HEK293 (cell line): ENCODE measurements around the gene HMGA1.

Experiments used
- CTCF ChIA-PET: fragments of 350-600 bp; formaldehyde crosslinking; extraction: SDS; loops from one replicate; lab custom pipeline; 2021; ENCODE audit warnings: antibody characterized with exemption; lab: Yijun Ruan, JAX
- POLR2A ChIA-PET: fragments of 300-600 bp; formaldehyde crosslinking; extraction: SDS; loops from one replicate; lab custom pipeline; 2020; ENCODE audit warnings: antibody characterized with exemption, inconsistent platforms; lab: Yijun Ruan, JAX
- H3K27ac ChIP-seq: fragments of 200-500 bp; sonication (Bioruptor generic); 2 replicates; pipeline ENCODE4 v1.5.1; 2014; ENCODE audit warnings: low read depth, low read length, control low read depth, inconsistent platforms; ENCODE audit errors: extremely low read depth
- H3K36me3 ChIP-seq, 2 experiments: fragments of 200-500 bp in 1 of 2; sonication (Bioruptor generic) in 1 of 2; 1 replicate in 1 of 2; 2 replicates in 1 of 2; pipeline ENCODE4 v1.5.1; 2014 to 2017; ENCODE audit warnings: inconsistent platforms in 2 of 2, low read length in 2 of 2; ENCODE audit not compliant: control insufficient read depth in 2 of 2, insufficient read depth in 1 of 2
- H3K4me1 ChIP-seq: fragments of 200-500 bp; sonication (Bioruptor generic); 2 replicates; pipeline ENCODE4 v1.5.1; 2014; ENCODE audit warnings: mild to moderate bottlenecking, low read length, inconsistent platforms; ENCODE audit not compliant: control insufficient read depth, insufficient read depth
- H3K4me3 ChIP-seq: 2 replicates; pipeline ENCODE4 v1.5.1; 2011; ENCODE audit warnings: low read depth, mild to moderate bottlenecking, control low read depth, low read length, moderate library complexity
- H3K9me3 ChIP-seq: fragments of 200-500 bp; sonication (Bioruptor generic); 2 replicates; pipeline ENCODE4 v1.5.1; 2014; ENCODE audit warnings: low read depth, low read length, inconsistent platforms; ENCODE audit not compliant: control insufficient read depth, insufficient read depth
- EGR2 ChIP-seq: fragments of 450-650 bp; formaldehyde crosslinking; IDR thresholded peaks from 2 replicates; pipeline ENCODE4 v1.5.1; 2016; ENCODE audit warnings: low read depth, missing biosample characterization, missing genetic modification characterization
- GLI2 ChIP-seq: fragments of 450-650 bp; formaldehyde crosslinking; IDR thresholded peaks from 2 replicates; pipeline ENCODE4; 2017; ENCODE audit warnings: missing biosample characterization, missing genetic modification characterization, low read depth, borderline replicate concordance
- GLIS2 ChIP-seq: fragments of 450-650 bp; formaldehyde crosslinking; IDR thresholded peaks from 2 replicates; pipeline ENCODE4 v1.5.1; 2016; ENCODE audit warnings: missing biosample characterization, missing genetic modification characterization
- KLF1 ChIP-seq: fragments of 450-650 bp; formaldehyde crosslinking; IDR thresholded peaks from 2 replicates; pipeline ENCODE4 v1.5.1; 2016; ENCODE audit warnings: missing biosample characterization, missing genetic modification characterization
- KLF16 ChIP-seq: fragments of 450-650 bp; formaldehyde crosslinking; IDR thresholded peaks from 2 replicates; pipeline ENCODE4 v1.5.1; 2017; ENCODE audit warnings: missing biosample characterization, missing genetic modification characterization
- KLF8 ChIP-seq: fragments of 450-650 bp; formaldehyde crosslinking; IDR thresholded peaks from 2 replicates; pipeline ENCODE4 v1.5.1; 2016; ENCODE audit warnings: missing biosample characterization, missing genetic modification characterization
- SP3 ChIP-seq: fragments of 450-650 bp; formaldehyde crosslinking; IDR thresholded peaks from 2 replicates; pipeline ENCODE4 v1.5.1; 2016; ENCODE audit warnings: missing biosample characterization, missing genetic modification characterization
- SP7 ChIP-seq: fragments of 450-650 bp; formaldehyde crosslinking; IDR thresholded peaks from 2 replicates; pipeline ENCODE4 v1.5.1; 2016; ENCODE audit warnings: missing biosample characterization, missing genetic modification characterization
- WT1 ChIP-seq: fragments of 450-650 bp; formaldehyde crosslinking; IDR thresholded peaks from 2 replicates; pipeline ENCODE4 v1.5.1; 2016; ENCODE audit warnings: missing biosample characterization, missing genetic modification characterization
- ZBTB1 ChIP-seq: fragments of 450-650 bp; formaldehyde crosslinking; IDR thresholded peaks from 2 replicates; pipeline ENCODE4 v1.5.1; 2016; ENCODE audit warnings: missing biosample characterization, missing genetic modification characterization
- ZBTB17 ChIP-seq: fragments of 450-650 bp; formaldehyde crosslinking; IDR thresholded peaks from 2 replicates; pipeline ENCODE4 v1.5.1; 2016; ENCODE audit warnings: missing biosample characterization, missing genetic modification characterization
- ZBTB20 ChIP-seq: fragments of 450-650 bp; formaldehyde crosslinking; IDR thresholded peaks from 2 replicates; pipeline ENCODE4 v1.5.1; 2016; ENCODE audit warnings: missing biosample characterization, missing genetic modification characterization
- ZBTB8A ChIP-seq: fragments of 450-650 bp; formaldehyde crosslinking; IDR thresholded peaks from 2 replicates; pipeline ENCODE4 v1.5.1; 2016; ENCODE audit warnings: missing biosample characterization, missing genetic modification characterization
- ZFHX2 ChIP-seq: fragments of 450-650 bp; formaldehyde crosslinking; conservative IDR thresholded peaks from 2 replicates; pipeline ENCODE4 v1.5.1; 2016; ENCODE audit warnings: missing biosample characterization, missing genetic modification characterization
- ZFP37 ChIP-seq: fragments of 450-650 bp; formaldehyde crosslinking; IDR thresholded peaks from 2 replicates; pipeline ENCODE4 v1.5.1; 2016; ENCODE audit warnings: missing biosample characterization, missing genetic modification characterization
- ZNF16 ChIP-seq: fragments of 450-650 bp; formaldehyde crosslinking; IDR thresholded peaks from 2 replicates; pipeline ENCODE4 v1.5.1; 2016; ENCODE audit warnings: low read depth, missing biosample characterization, missing genetic modification characterization
- ZNF221 ChIP-seq: fragments of 450-650 bp; formaldehyde crosslinking; IDR thresholded peaks from 2 replicates; pipeline ENCODE4 v1.5.1; 2017; ENCODE audit warnings: missing biosample characterization, missing genetic modification characterization, borderline replicate concordance
- ZNF223 ChIP-seq: fragments of 450-650 bp; formaldehyde crosslinking; IDR thresholded peaks from 2 replicates; pipeline ENCODE4 v1.5.1; 2016; ENCODE audit warnings: missing biosample characterization, missing genetic modification characterization
- ZNF23 ChIP-seq: fragments of 450-650 bp; formaldehyde crosslinking; IDR thresholded peaks from 2 replicates; pipeline ENCODE4 v1.5.1; 2016; ENCODE audit warnings: missing biosample characterization, missing genetic modification characterization, borderline replicate concordance
- ZNF292 ChIP-seq: fragments of 450-650 bp; formaldehyde crosslinking; IDR thresholded peaks from 2 replicates; pipeline ENCODE4 v1.5.1; 2016; ENCODE audit warnings: low read depth, missing biosample characterization, missing genetic modification characterization, borderline replicate concordance
- ZNF354C ChIP-seq: fragments of 450-650 bp; formaldehyde crosslinking; IDR thresholded peaks from 2 replicates; pipeline ENCODE4 v1.5.1; 2016; ENCODE audit warnings: missing biosample characterization, missing genetic modification characterization, low read depth, borderline replicate concordance
- ZNF530 ChIP-seq: fragments of 450-650 bp; formaldehyde crosslinking; IDR thresholded peaks from 2 replicates; pipeline ENCODE4 v1.5.1; 2016; ENCODE audit warnings: low read depth, missing biosample characterization, missing genetic modification characterization
- ZNF549 ChIP-seq: fragments of 450-650 bp; IDR thresholded peaks from 2 replicates; pipeline ENCODE4 v1.5.1; 2018; ENCODE audit warnings: missing biosample characterization, missing genetic modification characterization, mild to moderate bottlenecking, inconsistent platforms, moderate library complexity
- ZNF600 ChIP-seq: fragments of 450-650 bp; formaldehyde crosslinking; IDR thresholded peaks from 2 replicates; pipeline ENCODE4 v1.5.1; 2016; ENCODE audit warnings: missing biosample characterization, missing genetic modification characterization
- ZNF660 ChIP-seq: fragments of 450-650 bp; IDR thresholded peaks from 2 replicates; pipeline ENCODE4 v1.5.1; 2018; ENCODE audit warnings: missing biosample characterization, mild to moderate bottlenecking, missing genetic modification characterization
- ZSCAN16 ChIP-seq: fragments of 450-650 bp; formaldehyde crosslinking; IDR thresholded peaks from 2 replicates; pipeline ENCODE4 v1.5.1; 2016; ENCODE audit warnings: missing biosample characterization, missing genetic modification characterization
- TF ChIP-seq, protein P1 (sequence below): fragments of 450-650 bp; formaldehyde crosslinking; IDR thresholded peaks from 2 replicates; pipeline ENCODE4 v1.5.1; 2016; ENCODE audit warnings: missing biosample characterization, missing genetic modification characterization
- TF ChIP-seq, protein P2 (sequence below): fragments of 450-650 bp; formaldehyde crosslinking; IDR thresholded peaks from 2 replicates; pipeline ENCODE4 v1.5.1; 2016; ENCODE audit warnings: missing biosample characterization, missing genetic modification characterization
- TF ChIP-seq, protein P3 (sequence below): fragments of 450-650 bp; formaldehyde crosslinking; optimal IDR thresholded peaks from 2 replicates; pipeline ENCODE3; 2016; ENCODE audit warnings: missing biosample characterization, mild to moderate bottlenecking, missing genetic modification characterization
- TF ChIP-seq, protein P4 (sequence below): fragments of 450-650 bp; formaldehyde crosslinking; IDR thresholded peaks from 2 replicates; pipeline ENCODE4 v1.5.1; 2016; ENCODE audit warnings: missing biosample characterization, missing genetic modification characterization

The HMGA1 gene

GRCh38 chr6:34243901-34244884 is 7.5 kb downstream of the HMGA1 start:
- Histone ChIP-seq H3K4me1 (peaks cover 3% of the 10 kb centered on the region), H3K36me3 (peaks cover 0 to 59% of the 10 kb centered on the region in 2 experiments; a peak in 1 of 3 replicates), H3K4me3 (no peak overlapping the region), H3K27ac (peak overlapping the region; percentile 37; the same call in 1 of the 2 replicates), H3K9me3 (no peaks in the 10 kb centered on the region)
- CTCF ChIA-PET: interaction anchor here (0.6 to 1.4 kb wide), 8 partner anchors 44 to 392 kb away, joined by 3 to 5 read pairs (median 3); no protein-coding TSS in a partner anchor
- POLR2A ChIA-PET: interaction anchor here (0.6 to 1.3 kb wide), 7 partner anchors 8 to 171 kb away, joined by 3 to 10 read pairs (median 4); partner anchors contain the start of gene HMGA1
- TF ChIP-seq GLI2 (tag by site-specific recombination) (no peak), EGR2 (tag by site-specific recombination) (peak; percentile 95), ZNF549 (no peak), ZFP37 (tag by site-specific recombination) (peak; percentile 26; the same call in 1 of the 2 replicates), KLF1 (tag by site-specific recombination) (peak; percentile 35; the same call in 1 of the 2 replicates), ZNF660 (tag by site-specific recombination) (peak; percentile 73), KLF16 (no peak), WT1 (tag by site-specific recombination) (peak; percentile 56), ZBTB17 (tag by site-specific recombination) (peak; percentile 17; the same call in 1 of the 2 replicates), ZBTB8A (tag by site-specific recombination) (peak; percentile 58), ZNF600 (tag by site-specific recombination) (peak; percentile 63), ZNF221 (tag by site-specific recombination) (no peak), ZNF354C (no peak), GLIS2 (tag by site-specific recombination) (peak; percentile 87), SP3 (tag by site-specific recombination) (peak; percentile 56; the same call in 1 of the 2 replicates), ZFHX2 (peak; percentile 96), ZNF16 (no peak), KLF8 (tag by site-specific recombination) (peak; percentile 55; the same call in 1 of the 2 replicates), ZSCAN16 (no peak), ZNF292 (tag by site-specific recombination) (no peak), ZBTB20 (tag by site-specific recombination) (no peak), ZNF23 (tag by site-specific recombination) (no peak), ZNF530 (tag by site-specific recombination) (no peak), SP7 (peak; percentile 78), ZBTB1 (tag by site-specific recombination) (no peak), ZNF223 (tag by site-specific recombination) (no peak)
- TF ChIP-seq, protein P1, sequence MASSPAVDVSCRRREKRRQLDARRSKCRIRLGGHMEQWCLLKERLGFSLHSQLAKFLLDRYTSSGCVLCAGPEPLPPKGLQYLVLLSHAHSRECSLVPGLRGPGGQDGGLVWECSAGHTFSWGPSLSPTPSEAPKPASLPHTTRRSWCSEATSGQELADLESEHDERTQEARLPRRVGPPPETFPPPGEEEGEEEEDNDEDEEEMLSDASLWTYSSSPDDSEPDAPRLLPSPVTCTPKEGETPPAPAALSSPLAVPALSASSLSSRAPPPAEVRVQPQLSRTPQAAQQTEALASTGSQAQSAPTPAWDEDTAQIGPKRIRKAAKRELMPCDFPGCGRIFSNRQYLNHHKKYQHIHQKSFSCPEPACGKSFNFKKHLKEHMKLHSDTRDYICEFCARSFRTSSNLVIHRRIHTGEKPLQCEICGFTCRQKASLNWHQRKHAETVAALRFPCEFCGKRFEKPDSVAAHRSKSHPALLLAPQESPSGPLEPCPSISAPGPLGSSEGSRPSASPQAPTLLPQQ (tag by site-specific recombination): peak; percentile 91
- TF ChIP-seq, protein P2, sequence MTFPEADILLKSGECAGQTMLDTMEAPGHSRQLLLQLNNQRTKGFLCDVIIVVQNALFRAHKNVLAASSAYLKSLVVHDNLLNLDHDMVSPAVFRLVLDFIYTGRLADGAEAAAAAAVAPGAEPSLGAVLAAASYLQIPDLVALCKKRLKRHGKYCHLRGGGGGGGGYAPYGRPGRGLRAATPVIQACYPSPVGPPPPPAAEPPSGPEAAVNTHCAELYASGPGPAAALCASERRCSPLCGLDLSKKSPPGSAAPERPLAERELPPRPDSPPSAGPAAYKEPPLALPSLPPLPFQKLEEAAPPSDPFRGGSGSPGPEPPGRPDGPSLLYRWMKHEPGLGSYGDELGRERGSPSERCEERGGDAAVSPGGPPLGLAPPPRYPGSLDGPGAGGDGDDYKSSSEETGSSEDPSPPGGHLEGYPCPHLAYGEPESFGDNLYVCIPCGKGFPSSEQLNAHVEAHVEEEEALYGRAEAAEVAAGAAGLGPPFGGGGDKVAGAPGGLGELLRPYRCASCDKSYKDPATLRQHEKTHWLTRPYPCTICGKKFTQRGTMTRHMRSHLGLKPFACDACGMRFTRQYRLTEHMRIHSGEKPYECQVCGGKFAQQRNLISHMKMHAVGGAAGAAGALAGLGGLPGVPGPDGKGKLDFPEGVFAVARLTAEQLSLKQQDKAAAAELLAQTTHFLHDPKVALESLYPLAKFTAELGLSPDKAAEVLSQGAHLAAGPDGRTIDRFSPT (tag by site-specific recombination): peak; percentile 75
- TF ChIP-seq, protein P3, sequence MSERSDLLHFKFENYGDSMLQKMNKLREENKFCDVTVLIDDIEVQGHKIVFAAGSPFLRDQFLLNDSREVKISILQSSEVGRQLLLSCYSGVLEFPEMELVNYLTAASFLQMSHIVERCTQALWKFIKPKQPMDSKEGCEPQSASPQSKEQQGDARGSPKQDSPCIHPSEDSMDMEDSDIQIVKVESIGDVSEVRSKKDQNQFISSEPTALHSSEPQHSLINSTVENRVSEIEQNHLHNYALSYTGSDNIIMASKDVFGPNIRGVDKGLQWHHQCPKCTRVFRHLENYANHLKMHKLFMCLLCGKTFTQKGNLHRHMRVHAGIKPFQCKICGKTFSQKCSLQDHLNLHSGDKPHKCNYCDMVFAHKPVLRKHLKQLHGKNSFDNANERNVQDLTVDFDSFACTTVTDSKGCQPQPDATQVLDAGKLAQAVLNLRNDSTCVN: peak; percentile 5
- TF ChIP-seq, protein P4, sequence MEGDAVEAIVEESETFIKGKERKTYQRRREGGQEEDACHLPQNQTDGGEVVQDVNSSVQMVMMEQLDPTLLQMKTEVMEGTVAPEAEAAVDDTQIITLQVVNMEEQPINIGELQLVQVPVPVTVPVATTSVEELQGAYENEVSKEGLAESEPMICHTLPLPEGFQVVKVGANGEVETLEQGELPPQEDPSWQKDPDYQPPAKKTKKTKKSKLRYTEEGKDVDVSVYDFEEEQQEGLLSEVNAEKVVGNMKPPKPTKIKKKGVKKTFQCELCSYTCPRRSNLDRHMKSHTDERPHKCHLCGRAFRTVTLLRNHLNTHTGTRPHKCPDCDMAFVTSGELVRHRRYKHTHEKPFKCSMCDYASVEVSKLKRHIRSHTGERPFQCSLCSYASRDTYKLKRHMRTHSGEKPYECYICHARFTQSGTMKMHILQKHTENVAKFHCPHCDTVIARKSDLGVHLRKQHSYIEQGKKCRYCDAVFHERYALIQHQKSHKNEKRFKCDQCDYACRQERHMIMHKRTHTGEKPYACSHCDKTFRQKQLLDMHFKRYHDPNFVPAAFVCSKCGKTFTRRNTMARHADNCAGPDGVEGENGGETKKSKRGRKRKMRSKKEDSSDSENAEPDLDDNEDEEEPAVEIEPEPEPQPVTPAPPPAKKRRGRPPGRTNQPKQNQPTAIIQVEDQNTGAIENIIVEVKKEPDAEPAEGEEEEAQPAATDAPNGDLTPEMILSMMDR (tag by site-specific recombination): peak; percentile 58; the same call in 1 of the 2 replicates
